ENCODE results near the gene DCDC2C. TPM values are rescaled to one million over a fixed set of nuclear protein-coding genes. Genes with fewer than 3 reads are reported as not detected.

The DCDC2C gene
- total and polyA plus RNA-seq, 2 experiments from 2014 or later, result not detected

- Histone ChIP-seq H3K4me3 (no peak overlapping the region), H3K4me2 (ENCODE audit: unreplicated experiment) (no peak overlapping the region), H3F3A (ENCODE audit: insufficient read depth) (no peaks in the 10 kb centered on the region), H3K79me2 (ENCODE audit: insufficient read depth) (no peaks in the 10 kb centered on the region), H4K20me1 (ENCODE audit: insufficient read depth) (no peaks in the 10 kb centered on the region), H3K9me2 (ENCODE audit: insufficient read depth) (no peaks in the 10 kb centered on the region), H3K9ac (no peak overlapping the region), H3K27me3 (replicated peaks; ENCODE audit: insufficient read depth) (peaks cover 26% of the 10 kb centered on the region), H3K27ac (no peak overlapping the region), H3K4me1 (ENCODE audit: insufficient read depth) (no peaks in the 10 kb centered on the region), H3K36me3 (ENCODE audit: low read depth) (no peaks in the 10 kb centered on the region), H2AFZ (no peak overlapping the region), H3K9me3 (ENCODE audit: low read depth) (no peaks in the 10 kb centered on the region)
- 64 to 65% methylated on average over 10 of the region's 10 CpGs for WGBS, 2 experiments (ENCODE audit: low coverage in 1 of 2, low lambda C conversion rate in 2 of 2, missing lambda C conversion rate in 2 of 2)
- in situ Hi-C loops (cut with MboI), result no loop called here
- DNase-seq, result no peak
- TF ChIP-seq EZH2 (IDR thresholded peaks at IDR 0.05; ENCODE audit: insufficient read depth, poor library complexity, severe bottlenecking) (no peak), EZH2phosphoT487 (IDR thresholded peaks at IDR 0.05; ENCODE audit: insufficient read depth, low read depth) (no peak)
Observed at GRCh38 chr2:3776311-3776710, 72.9 kb downstream of the DCDC2C start.

GRCh38 chr2:3777966-3778365 is 74.6 kb downstream of the DCDC2C start:
- in situ Hi-C loops (cut with MboI), result no loop called here
- no peaks in the 10 kb centered on the region for H3K79me2 ChIP-seq (ENCODE audit: insufficient read depth)
- H3K27me3 ChIP-seq (replicated peaks; ENCODE audit: insufficient read depth), result peaks cover 26% of the 10 kb centered on the region
- DNase-seq, result no peak
- no peak overlapping the region for H3K9ac ChIP-seq
- H3K9me3 ChIP-seq (ENCODE audit: low read depth), result no peaks in the 10 kb centered on the region
- TF ChIP-seq EZH2 (IDR thresholded peaks at IDR 0.05; ENCODE audit: insufficient read depth, poor library complexity, severe bottlenecking) (no peak), EZH2phosphoT487 (IDR thresholded peaks at IDR 0.05; ENCODE audit: insufficient read depth, low read depth) (no peak)
- no peaks in the 10 kb centered on the region for H3F3A ChIP-seq (ENCODE audit: insufficient read depth)
- no peak overlapping the region for H3K27ac ChIP-seq
- no peak overlapping the region for H3K4me2 ChIP-seq (ENCODE audit: unreplicated experiment)
- no peaks in the 10 kb centered on the region for H3K36me3 ChIP-seq (ENCODE audit: low read depth)
- no peaks in the 10 kb centered on the region for H3K4me1 ChIP-seq (ENCODE audit: insufficient read depth)
- 66 to 70% methylated on average over 5 to 8 of the region's 11 CpGs for WGBS, 2 experiments (ENCODE audit: low coverage in 1 of 2, low lambda C conversion rate in 2 of 2, missing lambda C conversion rate in 2 of 2)
- no peaks in the 10 kb centered on the region for H3K9me2 ChIP-seq (ENCODE audit: insufficient read depth)
- H3K4me3 ChIP-seq, result no peak overlapping the region
- no peaks in the 10 kb centered on the region for H4K20me1 ChIP-seq (ENCODE audit: insufficient read depth)
- no peak overlapping the region for H2AFZ ChIP-seq

GRCh38 chr2:3778851-3779495 is 75.6 kb downstream of the DCDC2C start:
- 65 to 67% methylated on average over 24 of the region's 24 CpGs for WGBS, 2 experiments (ENCODE audit: low coverage in 1 of 2, low lambda C conversion rate in 2 of 2, missing lambda C conversion rate in 2 of 2)
- no peaks in the 10 kb centered on the region for H3K9me3 ChIP-seq (ENCODE audit: low read depth)

GRCh38 chr2:3779496-3780049 is 76.2 kb downstream of the DCDC2C start:
- Histone ChIP-seq H3F3A (ENCODE audit: insufficient read depth) (no peaks in the 10 kb centered on the region), H3K27me3 (replicated peaks; ENCODE audit: insufficient read depth) (peaks cover 22% of the 10 kb centered on the region), H3K4me2 (ENCODE audit: unreplicated experiment) (no peak overlapping the region), H3K27ac (no peak overlapping the region), H3K4me3 (no peak overlapping the region), H3K79me2 (ENCODE audit: insufficient read depth) (no peaks in the 10 kb centered on the region), H3K4me1 (ENCODE audit: insufficient read depth) (peaks cover 2% of the 10 kb centered on the region; the same call in 1 of the 2 replicates), H3K9ac (no peak overlapping the region), H3K9me2 (ENCODE audit: insufficient read depth) (no peaks in the 10 kb centered on the region), H4K20me1 (ENCODE audit: insufficient read depth) (no peaks in the 10 kb centered on the region), H3K36me3 (ENCODE audit: low read depth) (no peaks in the 10 kb centered on the region), H2AFZ (no peak overlapping the region), H3K9me3 (ENCODE audit: low read depth) (no peaks in the 10 kb centered on the region)
- 42 to 49% methylated on average over 10 of the region's 10 CpGs for WGBS, 2 experiments (ENCODE audit: low coverage in 1 of 2, low lambda C conversion rate in 2 of 2, missing lambda C conversion rate in 2 of 2)
- DNase-seq, result no peak
- TF ChIP-seq EZH2 (IDR thresholded peaks at IDR 0.05; ENCODE audit: insufficient read depth, poor library complexity, severe bottlenecking), result no peak
- TF ChIP-seq EZH2phosphoT487 (IDR thresholded peaks at IDR 0.05; ENCODE audit: insufficient read depth, low read depth), result no peak
- in situ Hi-C loops (cut with MboI), result no loop called here

More at GRCh38 chr2:3778851-3779495, 75.6 kb downstream of the DCDC2C start:
- no peaks in the 10 kb centered on the region for H4K20me1 ChIP-seq (ENCODE audit: insufficient read depth)
- no peak overlapping the region for H3K4me2 ChIP-seq (ENCODE audit: unreplicated experiment)
- TF ChIP-seq EZH2phosphoT487 (IDR thresholded peaks at IDR 0.05; ENCODE audit: insufficient read depth, low read depth) (no peak), EZH2 (IDR thresholded peaks at IDR 0.05; ENCODE audit: insufficient read depth, poor library complexity, severe bottlenecking) (no peak)
- no peak overlapping the region for H3K27ac ChIP-seq
- H3K4me1 ChIP-seq (ENCODE audit: insufficient read depth), result no peaks in the 10 kb centered on the region
- H3K9ac ChIP-seq, result no peak overlapping the region
- H3K9me2 ChIP-seq (ENCODE audit: insufficient read depth), result no peaks in the 10 kb centered on the region
- no peaks in the 10 kb centered on the region for H3K36me3 ChIP-seq (ENCODE audit: low read depth)
- H3K4me3 ChIP-seq, result no peak overlapping the region
- no peak for DNase-seq
- H3K27me3 ChIP-seq (replicated peaks; ENCODE audit: insufficient read depth), result peaks cover 22% of the 10 kb centered on the region
- no peak overlapping the region for H2AFZ ChIP-seq
- no peaks in the 10 kb centered on the region for H3K79me2 ChIP-seq (ENCODE audit: insufficient read depth)
- no peaks in the 10 kb centered on the region for H3F3A ChIP-seq (ENCODE audit: insufficient read depth)
- in situ Hi-C loops (cut with MboI), result no loop called here
